Measurements from ENCODE around the gene RHO.

DNA sequence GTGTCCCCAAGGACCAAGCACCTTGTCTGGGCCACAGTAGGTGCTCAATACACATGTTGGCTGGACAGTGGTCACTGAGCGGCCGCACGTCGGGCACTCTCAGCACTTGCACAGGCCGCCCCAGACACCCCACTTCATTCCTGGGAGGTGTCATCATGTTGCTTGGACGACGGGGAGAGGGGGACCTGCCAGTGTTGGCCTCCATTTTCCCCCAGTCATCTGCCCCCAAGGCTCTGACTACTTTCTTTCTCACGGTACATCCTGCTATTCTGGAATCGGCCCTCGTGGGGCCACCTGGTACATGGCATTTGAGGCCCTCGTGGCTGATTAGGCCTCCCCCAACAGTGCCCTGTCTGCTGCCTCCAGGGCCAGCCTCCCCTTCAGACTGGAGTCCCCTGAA, 1.2 kb upstream of the RHO start:
- TF ChIP-seq GATA2 (IDR thresholded peaks at IDR 0.05; ENCODE audit: low read depth, low read length) (no peak), GATA3 (IDR thresholded peaks at IDR 0.05; ENCODE audit: low read depth, low read length) (no peak)
